Thymus (tissue), 14 donors: ENCODE measurements around the gene C2orf81. TPM values are rescaled to one million over a fixed set of nuclear protein-coding genes. Genes with fewer than 3 reads are reported as not detected.
A peak's percentile ranks its signal among the peaks of the same experiment; 100 is the strongest.
"Not testable (repeated sequence)": the region's sequence is repeated elsewhere in the genome, so short reads cannot be mapped to it uniquely, and the experiment has no call there.

ENCODE experiments used
- DNase-seq, 9 donors: peaks; one replicate each; pipeline ENCODE4 v3.0.0-alpha.2; 2013; ENCODE audit warnings: low spot score in 9 of 9, low read depth in 6 of 9, missing footprints in 1 of 9
- H3K27ac ChIP-seq, 2 donors: one replicate each; pipeline ENCODE4 v1.5.1; 2013; ENCODE audit warnings: control low read depth in 1 of 2, low read depth in 1 of 2, low read length in 1 of 2, mild to moderate bottlenecking in 1 of 2, moderate library complexity in 1 of 2
- H3K27me3 ChIP-seq, 2 donors: one replicate each; pipeline ENCODE4 v1.5.1; 2013; ENCODE audit warnings: low read length in 1 of 2; ENCODE audit not compliant: control insufficient read depth in 2 of 2, insufficient read depth in 1 of 2
- H3K36me3 ChIP-seq, 2 donors: one replicate each; pipeline ENCODE4 v1.5.1; 2013; ENCODE audit warnings: low read length in 1 of 2, mild to moderate bottlenecking in 1 of 2, moderate library complexity in 1 of 2; ENCODE audit not compliant: control insufficient read depth in 2 of 2, insufficient read depth in 2 of 2
- H3K4me1 ChIP-seq, 2 donors: one replicate each; pipeline ENCODE4 v1.5.1; 2013; ENCODE audit warnings: low read length in 2 of 2; ENCODE audit not compliant: control insufficient read depth in 2 of 2, insufficient read depth in 2 of 2
- H3K4me3 ChIP-seq, 2 donors: one replicate each; pipeline ENCODE4 v1.5.1; 2013; ENCODE audit warnings: low read length in 2 of 2, control low read depth in 1 of 2, mild to moderate bottlenecking in 1 of 2
- H3K9me3 ChIP-seq, 2 donors: one replicate each; pipeline ENCODE4 v1.5.1; 2013; ENCODE audit warnings: low read length in 1 of 2, mild to moderate bottlenecking in 1 of 2; ENCODE audit not compliant: control insufficient read depth in 2 of 2, insufficient read depth in 1 of 2
- WGBS: extraction: QIAGEN DNeasy Blood & Tissue Kit; methylation state at CpG from one replicate; pipeline ENCODE4 v1.1.7; 2013; 5-methylcytosine and 5-hydroxymethylcytosine counted together
- long read RNA-seq, 10 donors: transcript quantifications; one replicate each; lab custom pipeline, GENCODE V29; 2026
- polyA plus RNA-seq: library from polyadenylated mRNA; stranded (reverse); fragments of 200-250 nt; gene quantifications from one replicate; pipeline ENCODE4 v1.2.3, GENCODE V29; 2013
- total RNA-seq: library from RNA; stranded (reverse); fragments of 120-200 nt; gene quantifications from one replicate; pipeline ENCODE4 v1.2.4, GENCODE V29; 2013
- donor health status: healthy.

The C2orf81 gene
- 0.66 TPM for total RNA-seq
- 5.3 TPM for polyA plus RNA-seq
- long read RNA-seq, donor 1, partial matches to known transcripts, result 0 of 1 reads
- long read RNA-seq, donor 1, other reads (novel, unspliced or antisense), result 0 of 1 reads
- long read RNA-seq, donor 2, transcript C2orf81-206 (1 exons, 2,407 nt), result major isoform, 9 of 9 reads
- long read RNA-seq, donor 2, partial matches to known transcripts, result 0 of 9 reads
- long read RNA-seq, donor 2, other reads (novel, unspliced or antisense), result 0 of 9 reads
- long read RNA-seq, donor 3, transcript C2orf81-206 (1 exons, 2,407 nt), result major isoform, 7 of 7 reads
- long read RNA-seq, donor 3, partial matches to known transcripts, result 0 of 7 reads
- long read RNA-seq, donor 3, other reads (novel, unspliced or antisense), result 0 of 7 reads
- long read RNA-seq, donor 4, partial matches to known transcripts, result 0 of 2 reads
- long read RNA-seq, donor 4, other reads (novel, unspliced or antisense), result 0 of 2 reads
- long read RNA-seq, donor 5, transcript C2orf81-206 (1 exons, 2,407 nt), result major isoform, 8 of 8 reads
- long read RNA-seq, donor 5, partial matches to known transcripts, result 0 of 8 reads
- long read RNA-seq, donor 5, other reads (novel, unspliced or antisense), result 0 of 8 reads
- long read RNA-seq, donor 6, partial matches to known transcripts, result 0 of 2 reads
- long read RNA-seq, donor 6, other reads (novel, unspliced or antisense), result 0 of 2 reads
- long read RNA-seq, donor 7, partial matches to known transcripts, result 0 of 2 reads
- long read RNA-seq, donor 7, other reads (novel, unspliced or antisense), result 0 of 2 reads
- long read RNA-seq, donor 8, partial matches to known transcripts, result 0 of 2 reads
- long read RNA-seq, donor 8, other reads (novel, unspliced or antisense), result 0 of 2 reads
- long read RNA-seq, donor 9, partial matches to known transcripts, result 0 of 4 reads
- long read RNA-seq, donor 9, other reads (novel, unspliced or antisense), result 0 of 4 reads
- long read RNA-seq, donor 10, partial matches to known transcripts, result 0 of 3 reads
- long read RNA-seq, donor 10, other reads (novel, unspliced or antisense), result 0 of 3 reads

GRCh38 chr2:74421221-74421870 lies at the start of gene C2orf81, which contains the start of gene WDR54:
Gene C2orf81, minus strand, starts transcription at chr2:74421619. Its CDS starts 59 bp downstream, at chr2:74421560.
Gene WDR54, plus strand, starts transcription at chr2:74421730. Its CDS starts 424 bp downstream, at chr2:74422154.
- H3K36me3 ChIP-seq, result peaks cover 12 to 17% of the 10 kb centered on the region in 2 donors
- DNase-seq, result peak; percentile 72 to 95 (median 88)
- H3K27ac ChIP-seq, result peak within 1 kb of the TSS; percentile 78 to 86
- peaks cover 0 to 20% of the 10 kb centered on the region in 2 donors for H3K27me3 ChIP-seq
- H3K4me3 ChIP-seq, result peak within 1 kb of the TSS; percentile 70 to 82
- under 1% methylated on average over 57 of the region's 57 CpGs for WGBS
- no peaks in the 10 kb centered on the region for H3K9me3 ChIP-seq
- H3K4me1 ChIP-seq, result peaks cover 6 to 27% of the 10 kb centered on the region in 2 donors

GRCh38 chr2:74470742-74471141 lies 49.3 kb upstream of the C2orf81 start:
- Histone ChIP-seq H3K36me3 (peaks cover 16 to 30% of the 10 kb centered on the region in 2 donors), H3K4me1 (peaks cover 11 to 25% of the 10 kb centered on the region in 2 donors)
- H3K9me3 ChIP-seq, DNase-seq, H3K27me3 ChIP-seq, H3K4me3 ChIP-seq, H3K27ac ChIP-seq: not testable (repeated sequence)
- 97% methylated on average over 12 of the region's 12 CpGs for WGBS

GRCh38 chr2:74464406-74464805 lies 43.0 kb upstream of the C2orf81 start:
- H3K9me3 ChIP-seq, result no peaks in the 10 kb centered on the region
- H3K27me3 ChIP-seq, result no peaks in the 10 kb centered on the region
- peaks cover 6 to 15% of the 10 kb centered on the region in 2 donors for H3K4me1 ChIP-seq
- DNase-seq, result no peak
- no peak overlapping the region for H3K27ac ChIP-seq
- 16% methylated on average over 13 of the region's 13 CpGs for WGBS
- H3K36me3 ChIP-seq, result peaks cover 23 to 25% of the 10 kb centered on the region in 2 donors
- H3K4me3 ChIP-seq, result peak overlapping the region; percentile 61 to 77

- no peak overlapping the region for H3K4me3 ChIP-seq
- H3K4me1 ChIP-seq, result peaks cover 12 to 22% of the 10 kb centered on the region in 2 donors
- 95% methylated on average over 4 of the region's 4 CpGs for WGBS
- no peaks in the 10 kb centered on the region for H3K9me3 ChIP-seq
- H3K36me3 ChIP-seq, result peaks cover 23 to 25% of the 10 kb centered on the region in 2 donors
- H3K27me3 ChIP-seq, result no peaks in the 10 kb centered on the region
- no peak for DNase-seq
- no peak overlapping the region for H3K27ac ChIP-seq
Observed at GRCh38 chr2:74462786-74463105, 41.3 kb upstream of the C2orf81 start.

GRCh38 chr2:74462054-74462785 lies 40.8 kb upstream of the C2orf81 start:
- no peaks in the 10 kb centered on the region for H3K27me3 ChIP-seq
- H3K4me1 ChIP-seq, result peaks cover 12 to 22% of the 10 kb centered on the region in 2 donors
- H3K27ac ChIP-seq, result no peak overlapping the region
- 97% methylated on average over 20 of the region's 20 CpGs for WGBS
- H3K4me3 ChIP-seq, result no peak overlapping the region
- H3K9me3 ChIP-seq, result no peaks in the 10 kb centered on the region
- H3K36me3 ChIP-seq, result peaks cover 23 to 25% of the 10 kb centered on the region in 2 donors
- DNase-seq, result no peak

GRCh38 chr2:74461187-74462053 lies 40.0 kb upstream of the C2orf81 start:
- WGBS, result 98% methylated on average over 27 of the region's 27 CpGs
- Histone ChIP-seq H3K9me3 (no peaks in the 10 kb centered on the region), H3K27ac (no peak overlapping the region), H3K27me3 (no peaks in the 10 kb centered on the region), H3K4me1 (peaks cover 19 to 30% of the 10 kb centered on the region in 2 donors), H3K4me3 (no peak overlapping the region), H3K36me3 (peaks cover 23 to 25% of the 10 kb centered on the region in 2 donors)
- DNase-seq, result no peak

GRCh38 chr2:74460187-74460586 lies 38.8 kb upstream of the C2orf81 start:
- H3K27me3 ChIP-seq, DNase-seq, H3K9me3 ChIP-seq, H3K4me3 ChIP-seq, H3K27ac ChIP-seq: not testable (repeated sequence)
- H3K4me1 ChIP-seq, result peaks cover 29 to 39% of the 10 kb centered on the region in 2 donors
- 96% methylated on average over 10 of the region's 10 CpGs for WGBS
- H3K36me3 ChIP-seq, result peaks cover 25 to 27% of the 10 kb centered on the region in 2 donors
